A172 (cell line): Measurements from ENCODE around the gene STK25. TPM values are rescaled to one million over a fixed set of nuclear protein-coding genes. Genes with fewer than 3 reads are reported as not detected.
"Not testable (repeated sequence)": the region's sequence is repeated elsewhere in the genome, so short reads cannot be mapped to it uniquely, and the experiment has no call there.

Experiments
- DNase-seq: peaks from one replicate; pipeline ENCODE4 v3.0.0-alpha.2; 2015; ENCODE audit warnings: low spot score
- total RNA-seq: library from RNA; depleted of rRNA; stranded (reverse); fragments of >200 nt; shearing (Covaris generic); gene quantifications from 2 replicates; pipeline ENCODE4 v1.2.3, GENCODE V29; 2014

Gene STK25
- total RNA-seq, 1 experiment from 2014 or later: 202 TPM

- no peak for DNase-seq
Observed at GRCh38 chr2:241540401-241540770, 32.0 kb upstream of the STK25 start.

- no peak for DNase-seq
Observed at GRCh38 chr2:241539616-241540374, 31.4 kb upstream of the STK25 start.

GRCh38 chr2:241538838-241539615, 30.6 kb upstream of the STK25 start:
- no peak for DNase-seq

- DNase-seq: no peak
Observed at GRCh38 chr2:241535871-241536655, 27.7 kb upstream of the STK25 start.

- DNase-seq: no peak
Observed at GRCh38 chr2:241534701-241535375, 26.5 kb upstream of the STK25 start.

- DNase-seq: no peak
Observed at GRCh38 chr2:241534293-241534692, 25.9 kb upstream of the STK25 start.

- no peak for DNase-seq
Observed at GRCh38 chr2:241532733-241533601, 24.6 kb upstream of the STK25 start.

GRCh38 chr2:241532168-241532567, 23.8 kb upstream of the STK25 start:
- no peak for DNase-seq

- DNase-seq: no peak
Observed at GRCh38 chr2:241531161-241531722, 22.9 kb upstream of the STK25 start.

GRCh38 chr2:241530571-241530970, 22.2 kb upstream of the STK25 start:
- DNase-seq: no peak

GRCh38 chr2:241525818-241526780, 17.7 kb upstream of the STK25 start:
- DNase-seq: not testable (repeated sequence)

- no peak for DNase-seq
Observed at GRCh38 chr2:241522477-241522876, 14.1 kb upstream of the STK25 start.

GRCh38 chr2:241519669-241520068, 11.3 kb upstream of the STK25 start:
- DNase-seq: no peak

GRCh38 chr2:241517297-241517696, 8.9 kb upstream of the STK25 start:
- DNase-seq: no peak

- DNase-seq: no peak
Observed at GRCh38 chr2:241516520-241516965, 8.2 kb upstream of the STK25 start.

GRCh38 chr2:241514986-241515737, 6.8 kb upstream of the STK25 start:
- DNase-seq: no peak

GRCh38 chr2:241514553-241514952, 6.2 kb upstream of the STK25 start:
- no peak for DNase-seq

- DNase-seq: no peak
Observed at GRCh38 chr2:241511091-241511741, 2.8 kb upstream of the STK25 start.
